Endometrium (tissue), 2 donors: ENCODE data around the gene ORC4.
A peak's percentile ranks its signal among the peaks of the same experiment; 100 is the strongest.
"Not testable (repeated sequence)": the region's sequence is repeated elsewhere in the genome, so short reads cannot be mapped to it uniquely, and the experiment has no call there.

Experiments used
- FAIRE-seq: peaks from 2 replicates; lab custom pipeline; 2012; peaks lifted over from hg19 to GRCh38; lab: Jason Lieb, UNC
- donor health status: control.
- donor health status: control.

ORC4 gene

GRCh38 chr2:148014616-148015015 is 5.9 kb downstream of the ORC4 start:
- no peak for FAIRE-seq

GRCh38 chr2:148013876-148014275 is 6.7 kb downstream of the ORC4 start:
- FAIRE-seq: no peak

GRCh38 chr2:148008411-148008810 is 12.1 kb downstream of the ORC4 start:
- not testable (repeated sequence) for FAIRE-seq

- no peak for FAIRE-seq
Measured at GRCh38 chr2:148007219-148007900, 13.2 kb downstream of the ORC4 start.

- no peak for FAIRE-seq
Measured at GRCh38 chr2:148006249-148007007, 14.1 kb downstream of the ORC4 start.

- not testable (repeated sequence) for FAIRE-seq
Measured at GRCh38 chr2:148002420-148002819, 18.1 kb downstream of the ORC4 start.

- no peak for FAIRE-seq
Measured at GRCh38 chr2:148000095-148000494, 20.4 kb downstream of the ORC4 start.

GRCh38 chr2:147999126-147999525 is 21.4 kb downstream of the ORC4 start:
- no peak for FAIRE-seq

- FAIRE-seq: no peak
Measured at GRCh38 chr2:147998203-147998602, 22.3 kb downstream of the ORC4 start.

GRCh38 chr2:147996828-147997227 is 23.7 kb downstream of the ORC4 start:
- FAIRE-seq: no peak

- FAIRE-seq: not testable (repeated sequence)
Measured at GRCh38 chr2:147994965-147995364, 25.6 kb downstream of the ORC4 start.

- FAIRE-seq: peak; percentile 96
Measured at GRCh38 chr2:147989809-147990403, 30.6 kb downstream of the ORC4 start.

- FAIRE-seq: no peak
Measured at GRCh38 chr2:147989102-147989501, 31.4 kb downstream of the ORC4 start.

GRCh38 chr2:147980940-147981528 is 39.5 kb downstream of the ORC4 start:
- FAIRE-seq: no peak

- FAIRE-seq: no peak
Measured at GRCh38 chr2:147977679-147978078, 42.9 kb downstream of the ORC4 start.

- no peak for FAIRE-seq
Measured at GRCh38 chr2:147976102-147976501, 44.4 kb downstream of the ORC4 start.

GRCh38 chr2:147968571-147968970 is 52.0 kb downstream of the ORC4 start:
- FAIRE-seq: no peak

GRCh38 chr2:147952118-147952517 is 68.4 kb downstream of the ORC4 start:
- no peak for FAIRE-seq

- FAIRE-seq: no peak
Measured at GRCh38 chr2:147945660-147946059, 74.9 kb downstream of the ORC4 start.

- no peak for FAIRE-seq
Measured at GRCh38 chr2:147939313-147939712, 81.2 kb downstream of the ORC4 start.

- peak; percentile 95 for FAIRE-seq
Measured at GRCh38 chr2:147937744-147938349, 82.7 kb downstream of the ORC4 start.

- FAIRE-seq: no peak
Measured at GRCh38 chr2:147934881-147935620, 85.5 kb downstream of the ORC4 start.
